HG03558 (cell line): ENCODE measurements around the gene ZDHHC17.

Experiments used
- ATAC-seq: cut with Tn5 transposase; IDR thresholded peaks from one replicate; pipeline ENCODE4 v1.9.1; 2021; ENCODE audit warnings: moderate number of reproducible peaks; ENCODE audit not compliant: unreplicated experiment; ENCODE audit errors: extremely low read depth

Gene ZDHHC17

DNA sequence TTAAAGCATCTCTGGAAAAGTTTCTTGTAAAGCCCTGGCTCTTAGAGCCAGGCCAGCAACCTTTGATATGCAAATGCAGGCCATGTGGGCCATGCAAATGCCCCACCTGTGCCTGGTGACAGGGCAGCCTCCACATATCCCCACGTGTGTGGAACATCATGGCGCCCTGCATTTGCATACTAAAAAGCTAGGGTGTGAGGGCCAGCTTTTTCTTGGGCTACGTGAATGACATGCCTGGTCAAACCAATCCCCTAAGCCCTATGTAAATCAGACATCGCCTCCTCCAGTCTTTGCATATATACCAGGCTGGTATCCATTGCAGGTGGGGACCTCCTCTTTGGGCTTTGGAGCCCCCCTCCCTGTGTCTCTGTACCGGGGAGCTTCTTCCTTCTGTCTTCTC, 108.5 kb downstream of the ZDHHC17 start:
- no peak for ATAC-seq

DNA sequence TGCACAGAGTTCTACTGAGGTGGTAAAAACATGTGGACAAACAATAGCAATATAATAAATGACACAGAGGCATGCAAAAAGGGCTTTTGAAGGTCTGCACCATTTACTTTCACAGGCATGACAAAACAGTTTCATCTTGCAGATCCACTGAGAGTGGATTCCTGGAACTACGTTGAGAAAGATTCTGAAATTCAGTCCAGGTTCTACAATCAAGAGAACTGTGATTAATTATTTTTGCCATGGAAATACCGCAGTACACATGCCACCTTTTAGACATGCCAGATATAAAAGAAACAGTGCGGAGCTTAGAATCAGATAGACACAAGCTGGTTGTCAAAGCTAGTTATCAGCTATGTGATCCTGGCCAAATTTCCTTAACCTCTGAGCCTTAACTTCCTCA, 110.1 kb downstream of the ZDHHC17 start:
- no peak for ATAC-seq

DNA sequence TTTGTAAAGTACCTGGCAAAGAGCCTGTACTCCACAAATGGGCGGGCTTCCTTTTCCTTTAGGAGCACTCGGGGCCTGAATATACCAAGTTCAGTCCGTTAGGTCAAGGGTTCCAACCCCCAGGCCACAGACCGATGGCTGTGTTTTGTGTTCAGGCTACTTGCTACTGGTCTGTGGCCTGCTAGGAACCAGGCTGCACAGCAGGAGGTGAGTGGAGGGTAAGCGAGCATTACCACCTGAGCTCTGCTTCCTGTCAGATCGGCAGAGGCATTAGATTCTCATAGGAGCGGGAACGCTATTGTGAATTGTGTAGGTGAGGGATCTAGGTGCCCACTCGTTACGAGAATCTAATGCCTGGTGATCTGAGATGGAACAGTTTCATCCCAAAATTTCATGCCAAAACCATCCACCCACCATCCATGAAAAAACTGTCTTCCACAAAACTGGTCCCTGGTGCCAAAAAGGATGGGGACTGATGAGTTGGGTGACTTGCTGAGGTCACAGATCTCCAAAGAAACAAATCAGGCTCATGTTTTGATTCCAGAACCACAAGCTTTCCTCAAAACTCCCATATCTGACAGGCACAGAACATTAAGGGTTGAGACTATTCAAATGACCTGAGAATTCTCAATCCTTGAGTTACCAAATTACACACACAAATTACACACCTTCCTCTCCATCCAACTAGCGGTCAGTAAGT, 110.7 kb downstream of the ZDHHC17 start:
- no peak for ATAC-seq

DNA sequence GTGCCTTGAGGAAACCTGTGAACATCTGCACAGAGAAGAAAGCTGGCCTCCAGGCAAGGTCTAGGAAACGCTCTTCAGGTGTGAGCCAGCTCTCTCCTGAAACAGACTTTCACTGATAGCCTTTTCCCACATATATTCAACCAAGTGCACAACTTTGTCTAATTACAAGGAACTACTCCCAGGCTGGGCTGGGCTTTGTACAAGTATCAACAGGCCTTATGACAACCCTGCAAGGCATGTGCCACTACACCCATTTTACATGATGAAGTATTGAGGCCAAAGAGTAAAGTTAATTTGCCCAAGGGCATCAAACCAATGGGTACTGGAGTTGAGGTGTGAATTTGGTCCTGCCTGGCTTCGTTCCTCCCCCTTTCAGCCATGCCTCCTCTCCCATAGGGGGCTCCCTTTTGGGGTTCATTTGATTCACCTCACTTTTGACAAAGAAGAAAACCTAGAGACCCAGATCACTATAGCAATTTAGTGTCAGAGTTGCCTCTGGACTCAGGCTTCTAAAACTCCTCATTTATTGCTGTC, 112.8 kb downstream of the ZDHHC17 start:
- no peak for ATAC-seq

DNA sequence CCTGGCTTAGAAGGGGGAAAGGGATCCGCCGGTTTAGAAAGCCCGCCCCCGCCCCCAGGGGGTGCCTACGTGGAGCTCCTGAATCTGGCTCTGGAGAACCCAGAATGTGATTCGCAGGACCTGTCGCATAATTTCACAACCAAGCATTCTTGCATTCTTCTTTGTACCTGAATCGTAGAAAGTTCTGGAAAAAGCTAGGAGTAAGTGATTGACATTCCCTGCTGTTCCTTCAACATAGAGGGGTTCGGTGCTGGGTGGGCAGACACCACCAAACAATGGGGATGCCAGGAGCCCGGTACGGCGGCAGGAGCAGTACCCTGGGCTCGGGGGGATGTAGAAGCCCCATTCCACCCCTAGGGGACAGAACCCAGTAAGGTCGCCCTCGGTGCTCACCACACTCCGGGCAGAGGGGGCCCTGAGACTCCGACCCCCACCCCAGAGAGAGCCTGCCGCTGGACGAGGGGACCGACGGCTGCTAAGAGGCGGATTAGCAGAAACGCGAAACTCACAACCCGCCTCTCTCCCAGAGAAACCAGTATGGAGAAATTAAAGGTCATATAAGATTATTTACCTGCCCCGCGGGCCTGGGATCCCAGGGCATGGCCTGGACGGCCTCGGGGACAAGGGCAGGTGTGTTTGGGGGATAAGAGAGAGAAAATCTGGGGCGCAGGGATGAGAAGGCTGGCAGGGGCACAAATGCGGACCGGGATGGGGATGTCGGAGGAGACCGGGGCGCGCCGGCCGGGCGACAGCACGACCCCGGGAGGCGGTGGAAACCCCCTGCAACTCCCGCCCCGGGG, 114.4 kb downstream of the ZDHHC17 start:
- no peak for ATAC-seq

DNA sequence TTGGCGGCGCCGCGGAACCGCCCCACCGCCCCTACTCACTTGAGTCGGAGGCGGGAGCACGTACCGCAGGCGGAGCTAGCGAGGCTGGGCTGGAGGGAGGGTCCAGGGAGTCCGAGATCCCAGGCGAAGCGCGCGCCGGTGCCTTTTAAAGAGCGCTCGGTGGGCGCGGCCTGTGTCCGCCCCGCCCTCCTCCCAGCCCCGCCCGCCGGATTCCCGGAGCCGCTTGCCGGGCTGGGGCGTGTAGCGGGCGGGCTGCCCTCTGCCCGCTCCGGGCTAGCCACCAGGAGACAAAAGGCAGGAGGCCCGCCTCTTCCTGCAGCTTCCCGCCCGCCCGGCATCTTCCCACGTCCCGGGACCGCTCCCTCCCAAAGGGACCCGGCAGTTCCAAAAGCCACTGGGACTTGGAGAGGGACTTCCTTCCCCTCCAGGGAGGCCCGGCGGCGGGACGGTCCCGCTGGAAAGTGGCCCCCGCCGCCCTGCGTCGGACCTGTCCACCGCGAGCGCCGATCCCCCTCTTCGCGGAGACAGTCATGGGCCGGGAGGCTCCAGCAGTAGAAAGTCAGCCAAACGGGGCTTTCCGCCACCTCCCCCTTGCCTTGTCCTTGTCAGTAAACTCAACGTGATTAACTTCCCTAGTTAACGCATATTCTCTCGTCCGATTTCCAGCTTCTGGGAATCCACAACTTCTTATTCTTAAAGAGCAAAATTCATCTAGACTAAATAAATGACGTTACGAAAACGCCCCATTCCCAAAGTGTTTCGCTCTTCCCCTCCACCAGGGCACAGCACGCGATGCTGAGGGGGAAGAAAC, 115.2 kb downstream of the ZDHHC17 start, which contains the start of gene CSRP2:
Gene CSRP2, minus strand, starts transcription at position 121 of the 811 bp plus-strand sequence. CDS start 12,759 bp downstream, outside the sequence.
- peak; percentile 54 for ATAC-seq

DNA sequence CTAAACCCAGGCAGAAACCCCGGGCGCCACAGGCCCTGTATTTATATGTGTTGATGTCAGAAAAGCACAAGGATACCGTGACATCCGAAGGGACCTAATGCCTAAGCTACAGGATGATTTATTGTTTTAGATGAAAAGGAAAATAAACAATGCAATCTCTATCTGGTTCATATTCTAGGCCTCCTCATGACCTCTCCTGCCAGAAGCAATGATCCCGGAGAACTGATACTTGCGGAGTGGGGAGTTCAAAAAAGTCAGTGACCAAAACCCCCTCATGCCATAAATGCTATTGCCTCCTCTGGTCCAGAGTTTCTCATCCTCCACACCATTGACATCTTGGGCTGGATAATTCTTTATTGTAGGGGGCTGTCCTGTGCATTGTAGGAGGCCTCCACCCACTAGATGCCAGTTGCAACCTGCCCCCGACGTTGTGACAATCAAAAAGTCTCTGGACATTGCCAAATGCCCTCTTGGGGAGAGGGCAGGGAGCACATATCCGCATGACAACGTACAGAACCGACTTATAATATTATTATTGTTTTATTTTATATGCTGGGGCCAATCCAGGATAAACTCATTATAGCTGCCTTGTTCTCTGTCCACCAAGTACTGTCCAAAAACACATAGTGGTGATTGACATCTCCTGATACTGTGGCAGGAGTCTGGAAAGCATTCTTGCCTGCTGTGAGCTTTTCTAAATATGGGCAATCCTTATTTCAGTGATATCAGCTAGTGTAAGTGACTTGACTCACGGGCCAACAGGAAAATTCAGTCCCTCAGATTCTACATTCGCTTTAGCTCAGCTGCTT, 116.0 kb downstream of the ZDHHC17 start:
- no peak for ATAC-seq

DNA sequence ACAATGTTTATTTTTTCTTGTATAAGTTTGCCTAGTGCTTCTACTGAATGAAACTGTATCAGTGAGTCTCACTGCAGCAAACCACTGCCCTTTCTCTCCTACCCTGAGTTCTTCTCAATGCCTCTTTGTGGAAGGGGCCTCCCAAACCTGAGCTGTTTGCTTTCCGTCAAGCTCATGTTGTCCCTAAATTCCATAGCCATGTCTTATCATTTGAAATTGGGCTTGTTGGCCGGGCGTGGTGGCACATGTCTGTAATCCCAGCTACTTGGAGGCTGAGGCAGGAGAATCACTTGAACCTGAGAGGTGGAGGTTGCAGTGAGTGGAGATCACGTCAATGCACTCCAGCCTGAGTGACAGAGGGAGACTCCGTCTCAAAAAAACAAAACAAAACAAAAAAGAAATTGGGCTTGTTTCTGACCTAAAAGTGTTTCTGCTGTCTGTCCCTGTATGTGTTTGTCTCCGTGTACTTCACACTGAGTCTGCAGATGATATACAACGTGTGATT, 116.7 kb downstream of the ZDHHC17 start:
- ATAC-seq, result no peak

DNA sequence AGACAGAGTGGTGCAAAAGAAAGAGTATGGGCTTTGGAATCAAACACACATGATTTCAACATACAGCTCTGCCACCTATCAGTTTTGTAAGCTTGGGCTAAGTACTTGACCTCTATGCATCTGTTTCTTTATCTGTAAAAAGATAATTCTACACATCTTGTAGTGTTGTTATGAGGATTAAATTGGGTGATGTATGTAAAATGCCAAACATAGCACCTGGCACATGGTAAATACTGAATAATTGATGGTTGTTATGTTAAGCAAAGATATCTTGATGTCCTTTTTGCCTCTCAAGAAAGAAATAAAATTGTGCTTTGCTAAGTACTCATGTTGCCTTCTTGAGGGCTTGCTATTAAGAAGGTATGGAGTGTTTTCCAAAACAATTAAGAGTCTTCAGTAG, 117.2 kb downstream of the ZDHHC17 start:
- no peak for ATAC-seq

DNA sequence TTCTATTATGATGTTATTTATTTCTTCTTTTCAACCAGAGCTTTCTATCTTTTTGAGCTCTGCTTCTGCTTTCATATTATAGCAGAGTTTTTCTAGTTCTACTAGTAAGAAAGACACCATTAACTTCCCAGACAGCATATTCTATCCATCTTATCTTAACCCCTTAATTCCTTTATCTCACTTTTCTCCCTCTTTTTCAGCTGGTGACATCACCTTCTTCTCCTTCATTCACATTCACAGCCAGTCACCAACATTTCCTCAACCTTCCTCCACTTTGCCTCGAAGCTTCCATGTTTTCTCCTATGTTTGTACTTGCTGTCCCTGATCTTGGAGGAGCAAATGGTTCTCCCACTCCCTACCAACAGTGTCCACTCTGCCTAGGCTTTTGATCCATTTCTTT, 118.5 kb downstream of the ZDHHC17 start:
- no peak for ATAC-seq

DNA sequence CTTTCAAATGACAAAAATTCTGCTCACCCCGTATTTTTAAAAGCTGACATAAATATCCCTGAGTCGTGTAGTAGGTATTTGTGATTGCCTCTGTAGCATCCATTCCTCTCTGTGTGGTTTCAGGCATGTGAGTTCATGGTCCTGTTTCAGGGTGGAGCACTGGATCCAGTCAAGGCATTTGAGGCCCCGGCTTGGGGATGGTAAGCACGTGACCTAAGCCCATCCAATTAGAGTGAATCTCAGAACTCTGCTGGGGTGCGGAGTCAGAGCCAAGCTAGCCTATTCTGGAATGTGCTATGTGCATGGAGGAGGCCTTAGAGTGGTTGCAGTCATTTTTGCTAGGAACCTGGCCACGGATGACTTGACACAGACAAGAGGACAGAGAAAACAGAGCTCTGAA, 119.2 kb downstream of the ZDHHC17 start:
- no peak for ATAC-seq

DNA sequence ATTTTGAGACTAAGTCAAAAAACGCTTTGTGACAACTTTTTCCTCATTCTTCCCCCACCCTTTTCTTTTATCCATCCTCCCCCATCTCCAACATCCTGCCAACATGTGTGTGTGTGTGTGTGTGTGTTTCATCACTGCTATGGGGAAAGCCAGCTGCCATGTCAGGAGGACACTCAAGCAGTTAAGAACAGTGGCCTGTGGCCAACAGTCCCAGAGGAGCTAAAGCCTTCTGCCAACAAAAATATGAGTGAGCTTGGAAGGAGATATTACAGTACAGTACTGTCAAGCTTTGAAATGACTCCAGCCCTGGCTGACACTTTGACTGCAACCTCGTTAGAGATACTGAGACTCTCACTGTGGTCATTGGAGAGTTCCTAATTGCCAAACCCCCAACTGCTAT, 119.9 kb downstream of the ZDHHC17 start:
- no peak for ATAC-seq

DNA sequence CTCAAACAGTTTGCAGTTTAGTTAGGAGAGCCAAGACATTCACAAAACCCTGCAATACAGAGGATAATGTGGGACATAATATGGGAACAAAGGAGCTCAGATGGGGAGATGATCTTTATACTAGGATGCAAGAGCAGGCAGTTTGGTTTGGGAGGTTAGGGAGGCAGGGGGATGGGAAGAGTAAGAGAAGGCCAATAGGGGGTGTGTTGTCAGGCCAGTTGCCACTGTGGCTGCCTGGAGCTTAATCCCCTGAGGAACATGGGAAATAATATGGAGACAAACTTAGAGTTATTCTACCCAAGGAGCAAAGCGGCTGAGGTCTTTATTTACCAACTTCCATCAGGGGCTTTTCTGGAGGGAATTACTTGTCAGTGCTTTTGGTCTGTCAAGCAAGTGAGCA, 124.9 kb downstream of the ZDHHC17 start:
- ATAC-seq, result no peak

DNA sequence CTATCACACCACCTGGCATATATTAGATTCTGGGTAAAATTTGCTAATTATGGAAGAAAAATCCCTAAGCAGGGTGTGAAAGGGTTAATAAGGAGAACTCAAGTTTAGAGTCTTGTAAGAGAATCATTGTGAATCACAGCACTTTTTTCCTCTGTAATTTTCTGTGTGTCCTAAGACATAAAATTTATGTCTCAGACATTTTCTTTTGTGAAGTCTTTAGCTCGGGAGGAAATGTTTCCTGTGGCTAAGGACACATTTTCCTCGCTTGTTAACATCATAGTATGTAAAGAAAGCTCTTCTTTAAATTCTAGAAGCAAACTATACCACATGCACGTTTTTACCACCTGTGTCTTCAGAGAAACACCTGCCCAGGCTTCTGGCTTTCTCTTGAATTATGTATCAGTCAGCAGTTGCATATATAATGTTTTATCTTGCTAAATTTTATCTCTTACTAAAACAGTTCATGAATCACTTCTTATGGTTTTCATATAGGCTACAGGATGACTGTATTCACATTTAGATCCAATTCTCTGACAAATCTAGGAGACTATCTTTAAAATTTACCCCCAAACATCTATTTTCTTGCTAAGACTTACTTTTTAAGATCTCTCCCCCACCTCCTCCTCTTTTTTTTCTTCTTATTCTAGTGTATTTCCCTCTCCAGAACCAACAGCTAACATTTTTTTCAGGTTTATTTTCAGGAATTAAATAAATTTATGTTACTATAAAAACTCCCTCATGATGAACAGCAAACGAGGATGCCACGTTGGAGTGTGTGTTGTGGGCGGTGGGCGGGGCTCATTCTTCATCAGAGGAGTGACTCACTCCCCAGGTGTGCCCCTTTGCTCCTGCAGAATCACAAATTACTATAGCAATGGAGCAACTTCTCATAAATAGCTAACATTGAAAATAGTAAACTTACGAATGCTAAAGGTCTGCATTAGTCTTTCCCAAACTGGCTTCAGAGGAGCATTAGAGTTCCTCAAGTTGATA, 126.5 kb downstream of the ZDHHC17 start:
- ATAC-seq, result no peak

DNA sequence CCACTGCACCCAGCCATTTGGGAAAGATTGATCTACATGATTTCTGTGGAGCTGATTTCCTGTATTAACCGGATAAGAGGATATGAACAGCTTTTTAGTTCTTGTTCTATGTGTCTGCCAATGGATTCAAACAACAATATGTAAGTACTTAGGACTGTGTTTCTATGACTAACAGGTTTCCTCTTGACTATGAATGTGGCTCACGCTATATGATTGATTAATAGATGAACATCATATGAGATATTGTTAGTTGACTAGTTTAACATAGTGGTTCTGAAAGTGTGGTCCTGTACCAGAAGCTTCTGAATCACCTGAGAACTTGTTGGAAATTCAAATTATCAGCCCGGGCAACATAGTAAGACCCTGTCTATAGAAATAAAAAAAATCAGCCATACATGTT, 127.7 kb downstream of the ZDHHC17 start:
- no peak for ATAC-seq

DNA sequence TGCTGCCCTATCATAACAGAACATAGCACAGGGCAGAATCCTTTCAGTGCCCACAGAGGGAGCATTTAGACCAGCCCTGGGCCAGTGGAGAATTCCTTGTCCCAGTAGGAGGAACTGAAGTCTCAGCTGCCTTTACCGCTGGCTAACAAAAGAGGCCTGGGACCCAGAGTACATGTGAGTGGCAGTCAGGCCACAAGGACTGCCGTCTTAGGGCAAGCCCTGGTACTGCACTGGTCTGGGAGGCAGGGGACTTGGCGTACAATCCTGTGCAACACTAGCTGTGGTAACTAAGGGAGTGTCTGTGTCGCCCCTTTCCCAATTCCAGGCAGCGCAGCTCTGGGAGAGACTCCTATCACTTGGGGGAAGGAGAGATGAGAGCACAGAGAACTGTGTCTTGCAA, 131.9 kb downstream of the ZDHHC17 start:
- no peak for ATAC-seq

DNA sequence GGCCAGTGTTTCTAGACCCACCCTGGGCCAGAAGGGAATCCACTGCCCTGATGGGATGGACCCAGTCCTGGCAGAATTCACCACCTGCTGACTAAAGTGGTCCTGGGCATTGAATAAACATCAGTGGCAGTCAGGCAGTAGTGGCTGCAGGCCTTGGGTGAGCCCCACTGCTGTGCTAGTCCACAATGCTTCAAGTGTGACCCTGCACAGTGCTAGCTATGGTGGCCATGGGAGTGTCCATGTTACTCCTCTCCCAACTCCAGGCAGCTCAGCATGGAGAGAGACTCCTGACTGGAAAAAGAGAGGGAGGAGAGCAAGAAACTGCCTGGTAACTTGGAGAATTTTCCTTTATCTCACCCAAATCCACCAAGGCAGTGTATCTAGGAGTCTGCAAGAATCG, 132.4 kb downstream of the ZDHHC17 start:
- ATAC-seq, result no peak

DNA sequence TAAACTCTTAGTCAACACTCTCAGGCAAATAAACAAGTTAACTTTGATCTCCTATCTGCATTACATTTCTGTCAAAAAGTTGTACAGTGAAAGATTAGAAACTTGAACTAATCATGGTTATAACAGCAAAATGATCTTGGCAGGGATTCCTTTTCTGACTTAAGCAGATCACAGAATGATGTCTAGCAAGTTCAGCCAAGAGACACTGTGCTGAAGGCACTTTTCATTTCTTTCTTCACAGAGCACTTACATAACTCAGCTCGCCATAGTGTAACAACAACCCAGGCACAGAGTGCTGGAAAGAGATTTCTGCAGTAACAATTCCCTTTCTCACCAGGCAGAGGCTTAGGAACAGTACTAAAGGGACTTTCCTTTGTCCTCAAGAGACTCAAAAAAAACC, 134.5 kb downstream of the ZDHHC17 start:
- no peak for ATAC-seq
